ENCODE data around the gene NMRAL1. TPM values are rescaled to one million over a fixed set of nuclear protein-coding genes. Genes with fewer than 3 reads are reported as not detected.

NMRAL1 gene
- total RNA-seq, 4 donors from 2014 or later: 51.9 to 72.8 (median 58.2) TPM

DNA sequence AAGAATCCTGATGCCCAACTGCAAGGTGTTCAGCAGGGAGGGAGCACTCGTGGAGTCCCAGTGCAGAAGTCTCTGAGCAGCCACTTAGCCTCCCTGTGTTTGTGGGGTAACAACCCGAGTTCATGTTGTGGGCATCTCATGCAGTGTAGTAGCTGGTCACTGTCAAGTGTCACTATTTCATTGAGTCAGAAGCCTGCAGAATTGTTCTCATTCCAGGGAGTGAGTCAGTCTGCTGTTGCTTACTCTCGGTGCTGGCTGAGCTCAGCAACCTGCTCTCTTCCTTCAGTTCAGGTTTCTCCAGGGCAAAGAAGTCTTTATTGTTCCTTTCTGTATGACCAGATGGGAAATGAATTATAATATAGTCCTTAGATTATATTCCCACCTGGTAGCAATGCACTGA is 25.8 kb upstream of the NMRAL1 start:
- no peak overlapping the region for H3K4me3 ChIP-seq (ENCODE audit: low read depth, poor library complexity, severe bottlenecking)
- intact Hi-C loops (cut with DNase I; ENCODE audit: low total_unique reads): no loop called here

DNA sequence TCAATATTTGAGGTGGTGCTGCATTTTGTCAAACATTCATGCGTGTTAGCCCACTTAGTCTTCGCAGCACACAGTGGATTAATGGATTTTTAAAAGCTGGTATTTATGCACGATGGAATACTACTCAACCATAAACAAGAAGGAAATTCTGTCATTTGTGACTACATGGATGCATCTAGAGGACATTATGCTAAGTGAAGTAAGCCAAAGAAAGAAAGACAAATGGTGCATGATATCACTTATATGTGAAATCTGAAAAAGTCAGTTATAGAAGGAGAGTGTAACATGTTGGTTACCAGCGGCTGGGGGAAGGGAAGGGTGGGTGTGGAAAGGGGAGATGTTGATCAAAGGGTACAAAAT is 24.8 kb upstream of the NMRAL1 start:
- DNase-seq (ENCODE audit: low spot score in 2 of 2): no peak
- TF ChIP-seq POLR2A (IDR thresholded peaks at IDR 0.05): no peak
- TF ChIP-seq, protein P1, sequence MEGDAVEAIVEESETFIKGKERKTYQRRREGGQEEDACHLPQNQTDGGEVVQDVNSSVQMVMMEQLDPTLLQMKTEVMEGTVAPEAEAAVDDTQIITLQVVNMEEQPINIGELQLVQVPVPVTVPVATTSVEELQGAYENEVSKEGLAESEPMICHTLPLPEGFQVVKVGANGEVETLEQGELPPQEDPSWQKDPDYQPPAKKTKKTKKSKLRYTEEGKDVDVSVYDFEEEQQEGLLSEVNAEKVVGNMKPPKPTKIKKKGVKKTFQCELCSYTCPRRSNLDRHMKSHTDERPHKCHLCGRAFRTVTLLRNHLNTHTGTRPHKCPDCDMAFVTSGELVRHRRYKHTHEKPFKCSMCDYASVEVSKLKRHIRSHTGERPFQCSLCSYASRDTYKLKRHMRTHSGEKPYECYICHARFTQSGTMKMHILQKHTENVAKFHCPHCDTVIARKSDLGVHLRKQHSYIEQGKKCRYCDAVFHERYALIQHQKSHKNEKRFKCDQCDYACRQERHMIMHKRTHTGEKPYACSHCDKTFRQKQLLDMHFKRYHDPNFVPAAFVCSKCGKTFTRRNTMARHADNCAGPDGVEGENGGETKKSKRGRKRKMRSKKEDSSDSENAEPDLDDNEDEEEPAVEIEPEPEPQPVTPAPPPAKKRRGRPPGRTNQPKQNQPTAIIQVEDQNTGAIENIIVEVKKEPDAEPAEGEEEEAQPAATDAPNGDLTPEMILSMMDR (IDR thresholded peaks at IDR 0.05): no peak
- intact Hi-C loops (cut with DNase I; ENCODE audit: low total_unique reads): no loop called here
- no peak overlapping the region for H3K4me3 ChIP-seq (ENCODE audit: low read depth, poor library complexity, severe bottlenecking)
- WGBS, 2 donors: 96 to 98% methylated on average over 4 of the region's 4 CpGs

More for the DNA sequence above, 25.8 kb upstream of the NMRAL1 start:
- TF ChIP-seq, protein P1 (IDR thresholded peaks at IDR 0.05): no peak
- TF ChIP-seq POLR2A (IDR thresholded peaks at IDR 0.05): no peak
- peak in 1 of 2 donors; percentile 41 for DNase-seq (ENCODE audit: low spot score in 2 of 2)
- 23 to 40% methylated on average over 3 of the region's 3 CpGs for WGBS, 2 donors

DNA sequence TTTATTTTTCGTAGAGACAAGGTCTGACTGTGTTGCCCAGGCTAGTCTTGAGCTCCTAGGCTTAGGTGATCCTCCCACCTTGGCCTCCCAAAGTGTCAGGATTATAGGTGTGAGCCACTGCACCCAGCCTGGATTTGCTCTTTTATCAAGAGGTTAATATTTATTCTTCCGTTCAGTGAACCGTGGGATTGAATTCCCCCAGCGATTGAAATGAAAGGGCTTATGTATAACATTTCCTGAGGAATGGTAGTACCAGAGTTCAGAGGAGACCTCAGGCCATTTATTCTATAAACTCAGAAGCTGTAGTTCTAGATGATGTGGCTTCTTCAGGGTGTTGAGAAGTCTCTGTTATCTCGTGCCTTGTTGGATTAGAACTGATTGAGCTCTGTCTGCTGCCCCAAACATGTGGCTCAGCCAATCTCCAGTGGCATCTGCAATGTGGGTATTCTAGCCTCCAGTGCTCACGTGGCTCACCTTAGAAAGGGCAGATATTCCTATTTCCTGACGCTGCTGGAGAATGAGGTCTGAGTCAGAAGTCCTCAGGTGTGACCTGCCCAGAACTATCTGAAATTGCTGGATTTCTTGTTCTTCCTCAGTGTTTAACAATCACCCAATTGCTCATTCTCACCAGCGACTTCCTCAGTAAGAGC is 24.2 kb upstream of the NMRAL1 start:
- TF ChIP-seq, protein P1 (IDR thresholded peaks at IDR 0.05): no peak
- no peak for TF ChIP-seq POLR2A (IDR thresholded peaks at IDR 0.05)
- intact Hi-C loops (cut with DNase I; ENCODE audit: low total_unique reads): no loop called here
- 72 to 83% methylated on average over 8 of the region's 8 CpGs for WGBS, 2 donors
- H3K4me3 ChIP-seq (ENCODE audit: low read depth, poor library complexity, severe bottlenecking): no peak overlapping the region
- no peak for DNase-seq (ENCODE audit: low spot score in 2 of 2)

DNA sequence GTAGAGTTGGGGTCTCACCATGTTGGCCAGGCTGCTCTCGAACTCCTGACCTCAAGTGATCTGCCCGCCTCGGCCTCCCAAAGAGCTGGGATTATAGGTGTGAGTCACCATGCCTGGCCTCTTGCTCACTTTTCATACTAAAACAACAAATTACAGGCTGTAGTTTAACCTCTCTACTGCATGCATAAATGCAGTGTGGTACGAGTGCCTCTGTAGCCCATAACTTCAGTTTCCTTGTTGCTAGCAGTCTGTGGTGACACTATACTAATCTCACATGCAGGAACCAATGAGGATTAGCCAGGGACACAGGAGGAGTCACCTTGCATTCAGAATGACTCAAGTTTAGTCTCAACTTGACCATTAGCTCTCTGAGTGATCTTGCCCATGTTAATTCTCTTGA is 21.9 kb upstream of the NMRAL1 start:
- no peak for DNase-seq (ENCODE audit: low spot score in 2 of 2)
- no peak for TF ChIP-seq POLR2A (IDR thresholded peaks at IDR 0.05)
- WGBS, 2 donors: 92 to 97% methylated on average over 4 of the region's 4 CpGs
- no peak overlapping the region for H3K4me3 ChIP-seq (ENCODE audit: low read depth, poor library complexity, severe bottlenecking)
- intact Hi-C loops (cut with DNase I; ENCODE audit: low total_unique reads): no loop called here

DNA sequence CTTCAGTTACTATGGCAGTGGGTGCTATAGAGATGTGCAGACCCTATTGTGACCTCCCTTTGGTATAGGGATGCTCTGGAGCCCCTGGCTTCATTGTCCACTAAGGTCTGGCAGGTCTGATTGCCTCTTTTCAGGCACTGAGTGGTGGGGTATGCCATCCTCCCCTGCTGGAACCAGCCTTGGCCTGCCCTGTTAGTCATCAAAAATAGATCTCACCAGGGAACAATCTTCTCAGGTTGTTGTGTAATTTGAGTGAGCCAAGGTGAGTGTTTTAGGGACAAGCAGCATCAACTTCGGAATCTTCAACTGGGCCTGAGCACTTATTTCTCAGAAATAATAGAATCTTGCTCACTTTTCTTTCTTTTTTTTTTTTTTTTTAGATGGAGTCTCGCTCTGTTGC is 21.3 kb upstream of the NMRAL1 start:
- no peak for DNase-seq (ENCODE audit: low spot score in 2 of 2)
- TF ChIP-seq, protein P1 (IDR thresholded peaks at IDR 0.05): no peak
- no peak for TF ChIP-seq POLR2A (IDR thresholded peaks at IDR 0.05)
- intact Hi-C loops (cut with DNase I; ENCODE audit: low total_unique reads): no loop called here
- 84 to 87% methylated on average over 2 of the region's 2 CpGs for WGBS, 2 donors
- no peak overlapping the region for H3K4me3 ChIP-seq (ENCODE audit: low read depth, poor library complexity, severe bottlenecking)

DNA sequence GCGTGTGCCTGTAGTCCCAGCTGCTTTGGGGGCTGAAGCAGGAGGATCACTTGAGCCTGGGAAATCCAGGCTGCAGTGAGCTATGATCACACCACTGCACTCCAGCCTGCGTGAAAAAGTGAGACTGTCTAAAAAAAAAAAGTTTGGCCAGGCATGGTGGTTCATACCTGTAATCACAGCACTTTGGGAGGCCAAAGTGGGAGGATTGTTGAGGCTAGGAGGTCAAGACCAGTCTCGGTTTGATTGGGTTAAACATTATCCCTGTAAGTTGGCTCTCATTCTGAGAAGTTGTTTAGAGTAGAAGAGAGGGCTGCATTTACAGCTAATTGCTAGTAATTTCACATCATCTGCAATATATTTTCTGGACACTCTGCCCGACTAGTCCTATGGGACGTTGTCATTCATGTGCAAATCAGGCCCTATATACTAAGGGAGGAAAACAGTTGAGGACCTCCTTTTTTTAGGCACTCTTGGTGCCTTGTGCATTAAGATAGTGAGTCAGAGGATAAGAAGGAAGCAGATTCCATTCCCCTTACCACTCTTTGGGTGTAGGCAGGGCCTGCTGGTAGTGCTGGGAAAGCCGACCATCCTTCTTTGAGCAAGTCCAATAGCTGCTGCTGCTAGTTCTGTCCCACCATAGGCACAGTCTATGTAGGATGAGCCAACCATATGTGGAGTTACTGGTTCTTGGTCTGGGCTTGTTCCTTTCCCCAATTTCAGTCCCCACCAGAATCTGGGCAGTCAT is 20.5 kb upstream of the NMRAL1 start:
- TF ChIP-seq POLR2A (IDR thresholded peaks at IDR 0.05): no peak
- TF ChIP-seq, protein P1 (IDR thresholded peaks at IDR 0.05): no peak
- intact Hi-C loops (cut with DNase I; ENCODE audit: low total_unique reads): no loop called here
- DNase-seq (ENCODE audit: low spot score in 2 of 2): no peak
- 88 to 91% methylated on average over 6 of the region's 6 CpGs for WGBS, 2 donors
- H3K4me3 ChIP-seq (ENCODE audit: low read depth, poor library complexity, severe bottlenecking): no peak overlapping the region

Measured in lower leg skin (tissue), 4 donors.